Left hindlimb (tissue), 1 donor: ENCODE results near the gene CRB1.

ENCODE experiments used
- DNase-seq: peaks from one replicate; pipeline ENCODE4 v3.0.0-alpha.2; 2018

The CRB1 gene

GRCh38 chr1:197304638-197305200 lies 36.7 kb downstream of the CRB1 start:
- no peak for DNase-seq

DNA sequence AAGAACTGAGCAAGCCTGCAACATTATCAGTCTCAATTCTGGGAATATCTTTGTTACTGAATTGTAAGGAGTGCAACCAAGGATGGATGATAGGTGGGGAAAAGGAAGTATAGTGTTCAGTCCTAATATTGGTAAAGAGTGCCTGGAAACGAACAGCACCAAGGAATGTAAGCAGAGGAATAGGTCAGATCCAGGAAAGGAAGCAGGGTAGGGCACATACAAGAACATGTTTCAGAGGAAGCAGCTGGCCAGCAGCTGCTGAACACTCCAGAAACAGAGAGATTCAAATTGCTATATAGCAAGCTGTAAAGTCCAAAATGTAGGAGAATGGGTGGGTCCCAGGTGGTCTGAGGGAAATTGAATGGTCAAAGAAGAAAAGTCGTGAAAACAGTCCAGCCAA lies 37.9 kb downstream of the CRB1 start:
- no peak for DNase-seq

DNA sequence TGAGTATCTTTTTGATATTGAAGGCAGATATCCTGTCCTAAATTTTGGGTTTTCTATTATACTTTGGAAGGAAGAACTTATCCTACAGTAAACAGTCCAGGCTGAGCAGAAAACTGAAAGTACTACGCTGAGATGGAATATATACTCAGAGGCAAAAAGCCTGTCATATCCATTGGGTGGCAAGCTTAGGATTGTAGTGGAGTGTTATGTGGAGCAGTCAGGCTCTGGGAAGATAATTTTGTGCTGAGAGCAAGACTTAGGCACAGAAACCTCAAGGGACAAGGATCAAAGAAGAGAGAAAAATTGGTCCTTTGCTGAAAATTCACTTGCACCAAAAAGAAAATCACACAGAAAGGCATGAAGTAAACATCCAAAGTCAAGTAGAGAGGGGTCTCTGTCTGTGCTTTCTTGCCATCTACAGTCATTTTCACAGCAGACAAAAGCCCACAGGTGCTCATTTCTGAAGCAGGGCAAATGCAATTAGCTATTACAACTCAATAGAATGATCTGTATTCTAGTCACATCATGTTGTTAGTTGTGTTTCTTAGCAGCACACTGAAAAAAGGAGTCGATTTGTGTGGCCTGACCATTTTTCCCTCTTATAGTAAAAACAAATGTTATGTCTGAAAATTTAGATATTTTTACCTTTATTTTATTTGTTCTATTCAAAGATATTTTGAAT lies 38.5 kb downstream of the CRB1 start:
- no peak for DNase-seq

GRCh38 chr1:197307136-197307535 lies 39.1 kb downstream of the CRB1 start:
- DNase-seq: no peak

DNA sequence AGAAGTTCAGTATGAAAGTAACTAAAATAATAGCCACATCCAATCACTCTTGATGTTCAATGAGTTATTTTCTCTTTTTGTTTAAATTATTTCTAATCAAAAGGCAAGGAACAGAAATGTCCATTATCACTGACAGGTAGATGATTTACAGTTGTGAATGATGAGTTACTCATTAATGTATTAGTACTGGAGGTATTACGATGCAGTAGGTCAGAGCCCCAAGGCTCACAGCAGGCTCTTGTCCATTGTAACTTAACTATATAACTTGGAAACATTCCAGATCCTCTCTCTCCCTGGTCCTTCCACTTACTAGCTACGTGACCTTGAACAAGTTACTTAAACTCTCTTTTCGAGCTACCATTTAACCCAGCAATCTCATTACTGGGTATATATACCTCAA lies 39.5 kb downstream of the CRB1 start:
- DNase-seq: no peak

DNA sequence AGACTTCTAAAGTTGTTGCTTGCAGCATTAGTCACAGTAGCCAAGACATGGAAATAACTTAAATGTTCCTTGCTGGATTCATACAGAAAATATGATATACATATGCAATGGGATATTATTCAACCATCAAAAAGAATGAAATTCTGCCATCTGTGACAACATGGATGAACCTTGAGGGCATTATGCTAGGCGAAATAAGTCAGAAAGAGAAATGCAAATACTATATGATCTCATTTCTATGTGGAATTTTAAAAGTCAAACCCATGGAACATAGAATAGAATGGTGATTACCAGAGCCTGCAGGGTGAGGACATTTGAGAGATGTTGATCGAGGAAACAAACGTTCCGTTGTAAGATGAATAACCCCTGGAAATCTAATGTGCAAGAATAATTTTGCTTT lies 43.0 kb downstream of the CRB1 start:
- DNase-seq: no peak

DNA sequence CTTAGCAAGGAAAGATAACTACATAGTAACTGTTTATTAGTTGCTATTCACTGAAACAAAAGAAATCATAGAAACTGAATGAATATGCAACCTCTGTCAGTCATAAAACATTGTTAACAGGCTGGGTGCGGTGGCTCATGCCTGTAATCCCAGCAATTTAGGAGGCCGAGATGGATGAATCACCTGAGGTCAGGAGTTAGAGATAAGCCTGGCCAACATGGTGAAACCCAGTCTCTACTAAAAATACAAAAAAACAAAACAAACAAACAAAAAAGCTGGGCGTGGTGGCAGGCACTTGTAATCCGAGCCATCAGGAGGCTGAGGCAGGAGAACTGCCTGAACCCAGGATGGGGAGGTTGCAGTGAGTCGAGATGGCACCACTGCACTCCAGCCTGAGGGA lies 44.1 kb downstream of the CRB1 start:
- no peak for DNase-seq

DNA sequence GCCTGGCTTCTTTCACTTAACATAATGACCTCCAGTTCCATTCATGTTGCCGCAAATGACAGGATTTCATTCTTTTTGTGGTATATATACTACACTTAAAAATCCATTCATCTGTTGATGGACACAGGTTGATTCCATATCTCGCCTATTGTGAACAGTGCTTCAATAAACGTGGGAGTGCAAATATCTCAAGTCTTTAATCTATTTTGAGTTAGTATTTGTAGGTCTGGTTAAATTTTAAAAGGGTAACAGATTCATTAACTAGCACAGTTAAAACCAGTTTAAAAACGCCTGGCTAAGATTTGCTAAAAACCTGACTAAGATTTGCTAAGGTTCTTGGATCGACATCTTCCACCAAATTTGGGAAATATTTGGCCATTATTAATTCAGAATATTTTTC lies 45.7 kb downstream of the CRB1 start:
- no peak for DNase-seq

- DNase-seq: no peak
Measured at GRCh38 chr1:197314682-197315081, 46.6 kb downstream of the CRB1 start.

DNA sequence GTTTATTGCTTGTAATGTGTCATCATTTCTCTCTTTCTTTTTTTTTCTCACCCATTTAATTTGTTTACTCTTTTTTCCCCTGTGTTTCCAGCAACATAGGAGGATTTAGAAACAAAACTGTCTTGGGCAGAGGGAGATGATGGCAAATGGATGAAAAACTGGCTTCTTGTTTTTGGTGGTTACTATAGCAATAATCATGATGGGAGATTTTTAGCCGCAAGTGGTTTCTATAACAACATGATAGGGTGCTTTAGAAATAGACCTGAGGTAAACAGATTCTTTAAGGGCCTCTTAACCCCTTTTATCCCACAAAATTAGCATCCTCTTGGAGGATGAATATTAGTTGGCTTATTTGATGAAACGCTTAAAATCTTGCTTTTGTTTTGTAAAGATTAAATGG lies 51.6 kb downstream of the CRB1 start:
- no peak for DNase-seq

GRCh38 chr1:197320991-197321531 lies 53.0 kb downstream of the CRB1 start:
- peak; percentile 29 for DNase-seq

DNA sequence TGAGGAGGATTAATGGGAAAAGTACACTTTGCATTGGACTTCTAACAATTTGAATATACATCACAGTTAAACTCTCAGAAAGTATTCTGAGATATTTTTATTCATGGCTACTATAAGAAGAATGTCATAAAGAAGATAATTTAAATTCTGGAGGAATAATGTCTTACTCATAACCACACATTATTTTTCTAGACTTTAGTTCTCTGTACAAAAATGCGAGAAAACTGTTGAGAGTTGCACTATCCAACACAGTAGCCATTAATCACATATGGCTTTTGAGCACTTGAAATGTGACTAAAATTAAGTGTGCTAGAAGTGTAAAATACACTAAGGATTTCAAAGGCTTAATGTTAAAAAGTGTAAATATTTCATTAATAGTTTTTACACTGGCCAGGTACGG lies 53.8 kb downstream of the CRB1 start:
- DNase-seq: no peak

GRCh38 chr1:197327776-197328364 lies 59.8 kb downstream of the CRB1 start:
- no peak for DNase-seq

- no peak for DNase-seq
Measured at GRCh38 chr1:197330213-197330612, 62.2 kb downstream of the CRB1 start.

GRCh38 chr1:197331565-197331964 lies 63.5 kb downstream of the CRB1 start:
- DNase-seq: no peak

DNA sequence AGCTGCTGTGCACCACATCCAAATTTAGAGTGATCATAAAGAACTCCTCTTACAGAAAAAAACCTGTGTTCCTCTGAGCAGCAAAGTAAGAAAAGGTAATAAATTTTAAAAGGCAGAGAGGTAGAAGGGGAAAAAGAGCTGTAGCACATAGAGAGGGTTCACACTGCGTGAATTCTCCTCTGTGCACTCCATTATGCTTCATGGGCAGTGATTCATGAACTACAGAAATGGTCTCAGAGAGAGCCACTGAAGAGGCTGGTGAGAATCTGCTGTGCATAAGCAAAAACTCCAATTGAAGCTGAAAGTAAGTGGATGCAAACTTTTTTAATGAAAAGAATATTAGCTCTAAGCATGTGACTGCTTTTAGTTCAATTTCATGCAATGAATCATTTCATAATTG lies 65.0 kb downstream of the CRB1 start:
- no peak for DNase-seq

DNA sequence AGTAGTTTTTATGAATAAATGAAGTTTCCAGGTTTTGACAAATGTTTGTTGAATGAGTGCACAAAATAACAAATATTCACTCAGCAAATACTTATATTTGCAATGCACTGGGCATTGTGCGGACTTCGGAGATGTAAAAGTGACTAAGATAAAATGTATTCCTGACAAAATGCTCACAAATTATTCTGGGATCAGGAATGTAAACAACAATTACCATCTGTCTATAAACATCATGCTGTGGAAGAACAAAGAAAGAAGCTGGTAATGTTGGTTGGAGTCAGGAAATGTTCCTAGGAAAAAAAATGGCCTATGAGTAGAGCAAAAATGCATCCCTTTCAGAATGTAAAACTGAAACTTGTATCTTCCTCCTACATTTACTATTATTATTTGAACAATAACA lies 68.5 kb downstream of the CRB1 start:
- DNase-seq: no peak

DNA sequence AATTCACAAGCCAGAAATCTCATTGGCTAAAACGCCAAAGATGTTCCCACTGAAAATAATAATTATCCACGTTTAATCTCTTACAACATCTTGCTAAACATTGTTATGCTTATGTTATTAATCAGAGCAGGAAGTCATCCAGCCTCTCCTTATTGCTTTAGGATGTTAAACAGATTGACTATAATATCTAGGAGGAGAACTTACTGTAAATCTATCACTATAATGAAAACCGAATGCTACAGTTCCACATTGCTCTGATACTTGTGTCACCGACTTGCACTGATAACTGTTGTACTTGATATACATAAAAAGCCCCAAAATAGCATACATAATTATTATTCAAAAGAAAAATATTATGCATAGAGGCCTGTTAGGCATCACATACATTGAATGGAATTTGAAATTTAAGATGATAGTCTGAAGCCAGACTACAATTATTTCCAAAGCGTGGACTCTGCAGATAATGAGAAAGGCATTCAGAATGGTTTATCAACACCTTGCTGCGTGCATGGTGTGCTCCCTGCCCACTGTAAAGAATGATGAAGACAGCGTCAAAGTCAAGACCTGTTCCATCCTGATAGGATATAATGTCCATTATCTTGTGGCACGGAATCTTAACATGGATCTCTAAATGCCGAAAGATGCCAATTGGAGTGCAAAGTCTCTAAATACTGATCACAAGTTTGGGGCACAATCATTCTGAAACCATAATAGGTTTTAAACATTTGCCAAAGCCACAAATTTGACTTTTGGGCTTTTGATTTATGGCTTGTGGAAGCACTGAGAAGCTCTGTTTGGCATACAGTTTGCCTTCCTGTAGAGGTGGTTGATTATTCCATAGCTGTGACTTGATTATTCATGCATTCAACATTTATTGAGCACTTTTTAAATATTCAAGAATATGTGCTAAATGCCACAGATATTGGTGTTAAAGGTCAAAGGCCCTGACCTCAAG lies 71.3 kb downstream of the CRB1 start:
- no peak for DNase-seq

GRCh38 chr1:197341626-197342025 lies 73.6 kb downstream of the CRB1 start:
- no peak for DNase-seq

DNA sequence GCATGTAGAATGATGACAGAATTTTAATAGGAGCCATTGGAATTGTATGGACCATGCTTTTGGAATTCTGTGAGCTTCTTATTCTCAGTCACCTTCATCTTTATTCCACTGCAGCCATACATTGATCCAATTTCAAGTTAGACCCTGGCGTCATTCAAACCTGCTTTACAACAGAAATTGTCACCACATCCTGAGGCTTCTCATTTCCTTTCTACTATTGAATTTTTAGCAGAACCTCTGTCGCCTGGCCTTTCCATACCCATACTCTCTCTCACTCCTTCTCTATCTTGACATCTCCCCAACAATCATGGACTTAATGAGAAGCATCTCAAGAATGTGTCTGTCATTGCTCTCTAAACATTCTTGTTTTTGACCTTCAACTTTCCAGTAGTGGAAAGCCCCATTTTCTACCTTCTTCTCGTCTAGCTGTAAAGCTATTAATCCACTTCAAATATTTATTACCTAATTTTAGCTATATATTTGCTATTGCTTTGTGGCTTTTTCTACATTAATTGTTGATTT lies 74.1 kb downstream of the CRB1 start:
- DNase-seq: no peak

DNA sequence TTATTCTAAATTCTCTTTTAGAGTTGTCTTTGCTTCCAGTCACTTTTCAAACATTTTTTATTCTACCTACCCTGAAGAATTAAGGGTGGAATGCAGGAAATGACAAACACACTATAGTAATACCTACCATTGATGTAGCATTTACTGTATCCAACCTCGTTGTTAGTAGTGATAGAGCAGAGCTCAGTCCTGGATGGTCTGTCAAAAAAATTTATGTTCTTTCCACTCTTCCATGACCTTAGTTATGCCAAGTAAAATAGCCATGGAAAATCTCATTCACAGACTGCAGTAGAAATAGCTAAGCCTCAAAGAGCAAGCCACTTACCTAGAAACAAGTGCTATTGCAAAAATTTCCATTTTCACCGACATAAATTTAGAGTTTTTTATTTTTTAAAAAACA lies 74.6 kb downstream of the CRB1 start:
- no peak for DNase-seq

- no peak for DNase-seq
Measured at GRCh38 chr1:197343663-197344273, 75.7 kb downstream of the CRB1 start.
